BLaER1 treated with 17β-estradiol and CSF1 and Interleukin-3, amounts not matched to agents 10 nM and 100 nM (cell line): ENCODE data around the gene ADAT2.
"Not testable (repeated sequence)": the region's sequence is repeated elsewhere in the genome, so short reads cannot be mapped to it uniquely, and the experiment has no call there.

ENCODE experiments used
- H3K27ac ChIP-seq, 11 experiments: shearing (Covaris generic); formaldehyde crosslinking; 2 replicates each; pipeline ENCODE4 v1.8.1; 2022
- H3K27me3 ChIP-seq, 11 experiments: shearing (Covaris generic); formaldehyde crosslinking; 2 replicates each; pipeline ENCODE4 v1.8.1; 2022
- H3K36me3 ChIP-seq, 11 experiments: shearing (Covaris generic); formaldehyde crosslinking; 2 replicates each; pipeline ENCODE4 v1.8.1; 2022
- H3K4me1 ChIP-seq, 10 experiments: shearing (Covaris generic); formaldehyde crosslinking; 2 replicates each; pipeline ENCODE4 v1.8.1; 2022
- H3K4me2 ChIP-seq, 11 experiments: shearing (Covaris generic); formaldehyde crosslinking; 2 replicates each; pipeline ENCODE4 v1.8.1; 2022
- H3K4me3 ChIP-seq, 10 experiments: shearing (Covaris generic); formaldehyde crosslinking; 2 replicates each; pipeline ENCODE4 v1.8.1; 2022
- H3K9ac ChIP-seq, 11 experiments: shearing (Covaris generic); formaldehyde crosslinking; 2 replicates each; pipeline ENCODE4 v1.8.1; 2022
- H3K9me3 ChIP-seq, 11 experiments: shearing (Covaris generic); formaldehyde crosslinking; replicated peaks in 1 of 11; 2 replicates each; pipeline ENCODE4 v1.8.1; 2022
- H4K20me1 ChIP-seq, 11 experiments: shearing (Covaris generic); formaldehyde crosslinking; 2 replicates each; pipeline ENCODE4 v1.8.1; 2022
- Cebpa-rat ChIP-seq, 11 experiments: shearing (Covaris generic); IDR thresholded peaks; 2 replicates each; pipeline ENCODE4 v1.8.1; 2022

Gene ADAT2

DNA sequence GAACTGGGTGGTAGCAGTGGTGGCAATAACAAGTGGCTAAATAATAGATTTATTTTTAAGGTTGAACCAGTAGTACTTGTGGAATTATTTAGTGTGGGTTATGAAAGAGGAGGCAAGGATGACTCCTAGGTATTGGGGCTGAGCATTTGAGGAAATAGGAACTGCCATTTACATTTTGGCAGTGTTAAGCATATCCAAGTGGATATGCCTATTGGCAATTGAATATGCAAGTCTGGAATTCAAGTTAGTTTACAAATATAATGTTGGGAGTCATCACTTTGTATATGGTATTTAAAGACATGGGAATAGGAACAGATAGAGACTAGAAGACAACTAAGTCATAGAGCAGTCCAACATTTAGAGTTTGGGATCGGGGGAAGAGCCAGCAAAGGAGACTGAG, 26.1 kb upstream of the ADAT2 start:
- H3K9ac ChIP-seq = no peak overlapping the region
- H3K36me3 ChIP-seq = peaks cover 46 to 89% (median 67%) of the 10 kb centered on the region in 11 experiments
- TF ChIP-seq Cebpa-rat (IDR thresholded peaks at IDR 0.05) = no peak

DNA sequence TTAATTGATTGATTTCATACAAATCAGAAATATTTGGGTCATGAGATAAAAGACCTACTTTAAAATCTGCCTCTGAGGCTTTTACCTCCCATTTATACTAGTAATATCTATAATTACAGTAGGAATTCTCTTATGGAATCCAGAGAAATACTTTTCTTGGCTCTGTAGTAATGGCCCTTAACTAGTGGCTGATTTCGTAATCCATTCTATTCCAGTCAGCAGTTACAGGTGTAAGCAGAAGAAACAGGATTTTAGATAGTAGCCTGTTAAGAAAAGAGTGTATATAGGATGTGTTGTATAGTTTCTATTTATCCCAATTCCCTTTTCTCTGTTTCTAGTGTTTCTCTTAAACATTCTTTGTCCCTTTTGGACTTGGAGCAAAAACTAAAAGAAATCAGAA, 21.3 kb upstream of the ADAT2 start:
- Histone ChIP-seq H3K9ac (no peak overlapping the region), H4K20me1 (no peaks in the 10 kb centered on the region), H3K4me1 (no peaks in the 10 kb centered on the region), H3K36me3 (peaks cover 33 to 69% (median 52%) of the 10 kb centered on the region in 11 experiments), H3K4me3 (no peak overlapping the region), H3K27ac (no peak overlapping the region), H3K4me2 (no peak overlapping the region), H3K9me3 (no peaks in the 10 kb centered on the region), H3K27me3 (no peaks in the 10 kb centered on the region)
- 0 out of 22 replicates have a peak, but pooled peaks of 1 of the 11 experiments have one; percentile 31 for TF ChIP-seq Cebpa-rat (IDR thresholded peaks at IDR 0.05)

More for the DNA sequence above, 26.1 kb upstream of the ADAT2 start:
- Histone ChIP-seq H3K4me3 (no peak overlapping the region), H3K4me2 (no peak overlapping the region), H3K4me1 (no peaks in the 10 kb centered on the region), H3K27me3 (no peaks in the 10 kb centered on the region), H3K27ac (no peak overlapping the region), H3K9me3 (no peaks in the 10 kb centered on the region), H4K20me1 (no peaks in the 10 kb centered on the region)

DNA sequence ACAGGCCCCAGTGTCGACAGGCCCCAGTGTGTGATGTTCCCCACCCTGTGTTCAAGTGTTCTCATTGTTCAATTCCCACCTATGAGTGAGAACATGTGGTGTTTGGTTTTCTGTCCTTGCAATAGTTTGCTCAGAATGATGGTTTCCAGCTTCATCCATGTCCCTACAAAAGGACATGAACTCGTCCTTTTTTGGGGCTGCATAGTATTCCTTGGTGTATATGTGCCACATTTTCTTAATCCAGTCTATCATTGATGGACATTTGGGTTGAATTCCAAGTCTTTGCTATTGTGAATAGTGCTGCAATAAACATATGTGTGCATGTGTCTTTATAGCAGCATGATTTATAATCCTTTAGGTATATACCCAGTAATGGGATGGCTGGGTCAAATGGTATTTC, 18.3 kb upstream of the ADAT2 start:
- not testable (repeated sequence) for H3K9me3 ChIP-seq, H3K9ac ChIP-seq, H4K20me1 ChIP-seq, H3K4me1 ChIP-seq, H3K4me3 ChIP-seq, H3K4me2 ChIP-seq, H3K27ac ChIP-seq, H3K27me3 ChIP-seq
- peaks cover 23 to 54% (median 39%) of the 10 kb centered on the region in 11 experiments; a peak in 21 of 22 replicates for H3K36me3 ChIP-seq

DNA sequence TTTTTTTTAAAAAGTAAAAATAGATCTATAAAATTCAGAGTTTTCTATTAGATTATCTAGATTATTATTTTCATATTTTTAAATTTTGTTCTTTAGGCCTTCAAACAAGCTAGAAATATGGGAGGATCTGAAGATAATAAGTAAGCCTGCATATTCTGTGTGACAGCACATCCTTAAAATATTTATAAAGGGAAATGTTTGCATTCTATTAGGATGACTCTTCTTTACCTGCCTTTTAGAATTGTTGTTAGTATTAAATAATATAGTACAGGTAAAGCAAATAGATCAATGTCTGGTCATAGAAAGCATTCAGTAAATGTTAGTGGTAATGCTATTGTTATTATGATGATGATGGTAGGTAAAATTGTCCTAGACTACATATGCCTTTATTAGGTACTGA, 17.5 kb upstream of the ADAT2 start:
- Histone ChIP-seq H3K4me3 (no peak overlapping the region), H3K4me1 (no peaks in the 10 kb centered on the region), H3K36me3 (peaks cover 15 to 49% (median 35%) of the 10 kb centered on the region in 11 experiments; a peak in 20 of 22 replicates), H3K27me3 (no peaks in the 10 kb centered on the region), H3K27ac (no peak overlapping the region), H4K20me1 (no peaks in the 10 kb centered on the region), H3K4me2 (no peak overlapping the region), H3K9me3 (no peaks in the 10 kb centered on the region), H3K9ac (no peak overlapping the region)
- no peak for TF ChIP-seq Cebpa-rat (IDR thresholded peaks at IDR 0.05)

DNA sequence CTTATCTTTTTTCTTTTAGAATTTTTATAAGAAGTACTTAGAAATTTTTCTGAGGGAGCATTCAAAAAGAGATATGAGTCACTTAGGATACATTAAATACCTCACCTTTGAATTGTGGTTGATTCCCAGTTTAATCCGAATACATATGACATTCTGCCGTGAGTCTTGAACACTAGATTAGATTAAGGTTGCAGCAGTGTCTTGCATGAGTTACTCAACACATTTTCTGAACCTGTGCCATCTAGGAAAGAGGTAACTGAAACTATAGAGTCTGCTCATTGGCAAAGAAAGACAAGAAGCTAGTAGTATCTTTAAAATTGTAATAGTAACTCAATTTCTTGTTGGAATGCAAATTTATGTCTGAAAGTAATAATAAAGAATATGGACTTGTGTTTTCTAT, 15.1 kb upstream of the ADAT2 start:
- peaks cover 4 to 46% (median 35%) of the 10 kb centered on the region in 11 experiments; a peak in 21 of 22 replicates for H3K36me3 ChIP-seq
- H3K9me3 ChIP-seq = no peaks in the 10 kb centered on the region
- H3K4me1 ChIP-seq = no peaks in the 10 kb centered on the region
- no peak overlapping the region for H3K4me2 ChIP-seq
- H3K27me3 ChIP-seq = no peaks in the 10 kb centered on the region
- H3K4me3 ChIP-seq = no peak overlapping the region
- no peak overlapping the region for H3K9ac ChIP-seq
- no peak overlapping the region for H3K27ac ChIP-seq
- TF ChIP-seq Cebpa-rat (IDR thresholded peaks at IDR 0.05) = no peak
- H4K20me1 ChIP-seq = no peaks in the 10 kb centered on the region

DNA sequence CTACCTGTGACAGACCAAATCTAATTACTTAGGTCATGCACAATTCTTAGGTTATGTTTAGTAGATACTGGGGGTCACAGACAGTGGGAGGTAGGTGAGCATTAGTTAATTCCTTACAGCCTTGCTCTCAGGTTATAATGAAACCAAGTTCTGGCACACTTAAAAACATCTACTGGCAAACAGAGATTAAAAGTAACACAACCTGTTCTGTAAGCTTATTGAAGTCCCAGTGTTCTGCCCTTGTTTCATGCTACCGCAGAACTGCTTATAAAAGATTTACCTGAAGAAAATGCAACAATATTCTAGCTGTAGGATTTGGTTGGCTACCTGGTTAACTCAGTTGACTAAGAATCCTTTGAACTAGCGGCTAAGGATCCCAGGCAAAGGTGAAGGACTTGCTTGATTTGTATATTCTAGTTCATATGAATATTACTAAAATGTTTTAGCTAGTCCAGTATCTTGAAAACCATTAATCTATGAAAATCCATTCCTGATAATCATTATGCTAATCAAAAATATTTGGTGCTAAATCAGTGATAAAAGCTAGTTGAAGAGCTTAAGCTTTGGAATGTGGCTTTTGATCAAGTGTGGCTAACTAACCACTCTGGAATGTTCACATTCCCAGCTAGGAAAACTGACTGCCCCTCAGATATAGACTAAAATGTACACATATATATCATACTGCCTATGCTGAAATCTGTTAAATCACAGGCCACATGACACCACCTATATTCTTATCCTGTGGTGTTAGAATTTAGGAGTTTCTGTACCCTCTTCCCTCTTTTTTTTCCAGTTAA, 7.3 kb upstream of the ADAT2 start:
- H3K4me2 ChIP-seq = no peak overlapping the region
- TF ChIP-seq Cebpa-rat (IDR thresholded peaks at IDR 0.05) = no peak
- H3K27ac ChIP-seq = no peak overlapping the region
- peaks cover 0 to 6% (median 0%) of the 10 kb centered on the region in 11 experiments; a peak in 1 of 22 replicates for H4K20me1 ChIP-seq
- no peak overlapping the region for H3K4me3 ChIP-seq
- peaks cover 16 to 45% (median 33%) of the 10 kb centered on the region in 11 experiments for H3K36me3 ChIP-seq
- no peaks in the 10 kb centered on the region for H3K9me3 ChIP-seq
- H3K4me1 ChIP-seq = peaks cover 0 to 6% (median 0%) of the 10 kb centered on the region in 10 experiments; a peak in 9 of 20 replicates
- no peak overlapping the region for H3K9ac ChIP-seq
- no peaks in the 10 kb centered on the region for H3K27me3 ChIP-seq

DNA sequence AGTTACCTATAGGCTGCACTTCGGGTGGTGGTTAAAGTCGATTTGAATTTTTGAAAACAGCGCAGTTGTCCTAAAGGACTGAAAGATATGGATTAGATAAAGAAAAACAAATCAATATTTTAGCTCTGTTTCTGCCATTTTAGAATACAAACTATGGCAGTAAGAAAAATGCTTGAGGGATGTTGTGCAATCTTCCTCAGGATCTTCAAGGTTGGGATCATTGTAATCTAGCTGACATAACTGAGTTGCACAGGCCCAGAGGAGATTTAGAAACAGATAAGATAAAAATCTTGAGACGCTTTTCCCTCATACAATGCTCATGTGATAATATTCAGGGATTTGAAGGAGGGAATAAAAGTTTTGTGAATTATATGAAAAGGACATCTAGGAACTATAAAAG, 1.0 kb upstream of the ADAT2 start:
- H3K9ac ChIP-seq = peak overlapping the region; percentile 81 to 92 (median 90); a peak in 21 of 22 replicates
- H3K27me3 ChIP-seq = no peaks in the 10 kb centered on the region
- peaks cover 18 to 35% (median 25%) of the 10 kb centered on the region in 10 experiments for H3K4me1 ChIP-seq
- peak overlapping the region in 10 of 11 experiments; percentile 77 to 91 (median 89); a peak in 20 of 22 replicates for H3K27ac ChIP-seq
- no peaks in the 10 kb centered on the region for H3K9me3 ChIP-seq
- H3K4me3 ChIP-seq = peak overlapping the region; percentile 76 to 84 (median 80)
- H4K20me1 ChIP-seq = peaks cover 0 to 6% (median 0%) of the 10 kb centered on the region in 11 experiments; a peak in 2 of 22 replicates
- H3K36me3 ChIP-seq = peaks cover 0 to 14% (median 5%) of the 10 kb centered on the region in 11 experiments; a peak in 5 of 22 replicates
- TF ChIP-seq Cebpa-rat (IDR thresholded peaks at IDR 0.05) = peak in 2 of 11 experiments; percentile 72 to 74; a peak in 7 of 22 replicates
- peak overlapping the region; percentile 78 to 93 (median 85) for H3K4me2 ChIP-seq

DNA sequence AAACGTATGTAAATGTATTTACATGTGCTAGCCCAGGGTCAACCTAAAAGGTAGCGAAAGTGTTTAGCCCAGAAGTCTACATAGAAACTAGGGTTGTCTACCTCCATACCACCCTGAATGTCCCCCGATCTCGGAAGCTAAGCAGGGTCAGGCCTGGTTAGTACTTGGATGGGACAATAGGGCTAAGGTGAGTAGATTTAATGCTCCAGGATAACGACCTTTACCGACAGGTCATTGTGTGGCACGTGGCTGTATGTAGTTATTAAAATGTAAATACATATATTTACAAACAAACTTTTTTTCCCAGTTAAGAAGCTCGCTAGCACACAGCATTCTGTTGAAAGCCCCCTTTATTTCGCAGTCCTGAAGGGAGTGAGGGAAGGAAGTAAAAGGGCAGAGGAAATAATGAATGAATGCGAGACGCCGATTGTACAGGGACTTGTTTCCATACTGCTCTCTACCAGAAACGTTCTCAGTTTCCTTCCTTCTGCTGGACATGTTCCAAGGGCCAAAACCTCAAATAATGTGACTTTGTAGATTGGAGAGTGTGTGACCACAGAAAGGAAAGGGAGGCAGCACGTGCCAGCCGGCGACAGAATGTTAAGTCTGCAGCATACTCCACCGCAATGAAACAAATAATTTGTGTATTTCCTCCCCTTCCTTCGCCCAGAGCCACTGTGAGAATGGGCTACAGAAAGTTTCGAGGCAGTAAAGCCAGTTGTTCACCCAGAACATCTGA, 612 bp downstream of the ADAT2 start:
- peak overlapping the region; percentile 76 to 96 (median 89) for H3K4me2 ChIP-seq
- no peaks in the 10 kb centered on the region for H3K27me3 ChIP-seq
- peaks cover 0 to 7% (median 0%) of the 10 kb centered on the region in 11 experiments; a peak in 2 of 22 replicates for H4K20me1 ChIP-seq
- no peak for TF ChIP-seq Cebpa-rat (IDR thresholded peaks at IDR 0.05)
- no peaks in the 10 kb centered on the region for H3K9me3 ChIP-seq
- peak overlapping the region; percentile 81 to 92 (median 90) for H3K9ac ChIP-seq
- H3K4me1 ChIP-seq = peaks cover 18 to 35% (median 25%) of the 10 kb centered on the region in 10 experiments
- peak overlapping the region; percentile 54 to 91 (median 89) for H3K27ac ChIP-seq
- H3K36me3 ChIP-seq = peaks cover 0 to 27% (median 5%) of the 10 kb centered on the region in 11 experiments; a peak in 8 of 22 replicates
- peak overlapping the region; percentile 76 to 84 (median 80) for H3K4me3 ChIP-seq
